Gastrocnemius medialis (tissue), 4 donors: ENCODE data around the gene BACH1.

ENCODE experiments used
- POLR2A ChIP-seq, 2 donors: fragments of 450-650 bp; IDR thresholded peaks; one replicate each; pipeline ENCODE4 v1.6.1; 2017; ENCODE audit warnings: antibody characterized with exemption in 2 of 2, mild to moderate bottlenecking in 2 of 2, moderate library complexity in 2 of 2
- TF ChIP-seq, protein P1 (sequence below), 5 experiments: fragments of 450-650 bp in 3 of 5; fragments of 200-600 bp in 2 of 5; sonication (generic) in 2 of 5; IDR thresholded peaks in 4 of 5; conservative IDR thresholded peaks in 1 of 5; 1 replicate in 4 of 5; 2 replicates in 1 of 5; pipeline ENCODE4 v1.5.1; 2016 to 2019; ENCODE audit warnings: antibody characterized with exemption in 5 of 5, mild to moderate bottlenecking in 3 of 5, moderate library complexity in 3 of 5

DNA sequence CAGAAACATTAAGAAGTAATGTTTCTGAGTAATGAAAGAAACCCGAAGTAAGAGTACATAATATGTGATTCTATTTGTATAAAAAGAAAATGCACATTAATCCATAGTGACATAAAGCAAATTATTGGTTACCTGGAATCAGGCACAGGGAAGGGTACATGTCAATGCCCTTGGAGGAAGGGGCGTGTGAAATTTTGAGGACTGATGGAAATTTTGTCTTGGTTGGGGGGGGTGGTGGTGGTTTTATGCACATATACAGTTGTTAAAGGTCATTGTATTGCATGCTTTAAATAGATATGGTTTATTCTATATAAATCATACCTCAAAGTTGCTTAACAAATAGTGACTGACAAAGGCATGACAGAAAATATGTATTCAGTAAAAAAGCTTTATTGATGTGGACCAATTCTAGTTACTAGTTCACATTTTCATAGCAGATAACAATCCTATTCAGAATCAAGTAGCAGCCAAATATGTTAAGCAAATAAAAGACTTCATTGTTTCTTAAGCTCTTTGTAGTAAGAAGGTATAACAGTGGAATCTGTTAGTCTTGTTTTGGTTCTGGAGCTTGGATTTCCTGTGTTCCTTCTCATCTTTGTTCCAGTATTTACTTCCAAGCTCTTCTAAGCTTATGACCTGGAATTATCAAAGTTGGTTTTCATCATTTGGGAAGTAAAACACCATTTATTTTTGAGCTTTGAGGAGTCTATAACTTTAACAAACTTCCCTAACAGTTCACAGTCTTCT is 15.1 kb downstream of the BACH1 start:
- TF ChIP-seq POLR2A (IDR thresholded peaks at IDR 0.05) = no peak
- TF ChIP-seq, protein P1, sequence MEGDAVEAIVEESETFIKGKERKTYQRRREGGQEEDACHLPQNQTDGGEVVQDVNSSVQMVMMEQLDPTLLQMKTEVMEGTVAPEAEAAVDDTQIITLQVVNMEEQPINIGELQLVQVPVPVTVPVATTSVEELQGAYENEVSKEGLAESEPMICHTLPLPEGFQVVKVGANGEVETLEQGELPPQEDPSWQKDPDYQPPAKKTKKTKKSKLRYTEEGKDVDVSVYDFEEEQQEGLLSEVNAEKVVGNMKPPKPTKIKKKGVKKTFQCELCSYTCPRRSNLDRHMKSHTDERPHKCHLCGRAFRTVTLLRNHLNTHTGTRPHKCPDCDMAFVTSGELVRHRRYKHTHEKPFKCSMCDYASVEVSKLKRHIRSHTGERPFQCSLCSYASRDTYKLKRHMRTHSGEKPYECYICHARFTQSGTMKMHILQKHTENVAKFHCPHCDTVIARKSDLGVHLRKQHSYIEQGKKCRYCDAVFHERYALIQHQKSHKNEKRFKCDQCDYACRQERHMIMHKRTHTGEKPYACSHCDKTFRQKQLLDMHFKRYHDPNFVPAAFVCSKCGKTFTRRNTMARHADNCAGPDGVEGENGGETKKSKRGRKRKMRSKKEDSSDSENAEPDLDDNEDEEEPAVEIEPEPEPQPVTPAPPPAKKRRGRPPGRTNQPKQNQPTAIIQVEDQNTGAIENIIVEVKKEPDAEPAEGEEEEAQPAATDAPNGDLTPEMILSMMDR (IDR thresholded peaks at IDR 0.05 in 4 of 5, conservative IDR thresholded peaks at IDR 0.05 in 1 of 5) = no peak
